Measurements from ENCODE around the gene MRI1.

The MRI1 gene

GRCh38 chr19:13764101-13764807 is at the start of gene MRI1:
Gene MRI1, plus strand, starts transcription at chr19:13764522. Its CDS starts 67 bp downstream, at chr19:13764589.
- peak; percentile 62 for ATAC-seq (replicated peaks; ENCODE audit: extremely low read depth, poor library complexity, severe bottlenecking)
- H3K36me3 Mint-ChIP-seq (ENCODE audit: insufficient read depth) = peaks cover 23% of the 10 kb centered on the region

GRCh38 chr19:13717194-13717643 is 47.1 kb upstream of the MRI1 start:
- Mint-ChIP-seq H3K27me3 (peaks cover 31% of the 10 kb centered on the region), H3K36me3 (ENCODE audit: insufficient read depth) (no peaks in the 10 kb centered on the region), H3K4me1 (no peaks in the 10 kb centered on the region), H3K9me3 (no peaks in the 10 kb centered on the region), H3K4me3 (no peak overlapping the region), H3K27ac (ENCODE audit: low read depth) (no peak overlapping the region)
- no peak for DNase-seq (ENCODE audit: low spot score in 2 of 2)
- no peak for ATAC-seq (replicated peaks; ENCODE audit: extremely low read depth, poor library complexity, severe bottlenecking)

More at GRCh38 chr19:13764101-13764807, at the start of gene MRI1:
- Mint-ChIP-seq H3K27ac (ENCODE audit: low read depth) (peak within 1 kb of the TSS; percentile 94), H3K4me1 (peaks cover 15% of the 10 kb centered on the region), H3K4me3 (peak within 1 kb of the TSS; percentile 88), H3K9me3 (no peaks in the 10 kb centered on the region), H3K27me3 (no peaks in the 10 kb centered on the region)
- peak in 1 of 2 donors; percentile 25 for DNase-seq (ENCODE audit: low spot score in 2 of 2)

DNA sequence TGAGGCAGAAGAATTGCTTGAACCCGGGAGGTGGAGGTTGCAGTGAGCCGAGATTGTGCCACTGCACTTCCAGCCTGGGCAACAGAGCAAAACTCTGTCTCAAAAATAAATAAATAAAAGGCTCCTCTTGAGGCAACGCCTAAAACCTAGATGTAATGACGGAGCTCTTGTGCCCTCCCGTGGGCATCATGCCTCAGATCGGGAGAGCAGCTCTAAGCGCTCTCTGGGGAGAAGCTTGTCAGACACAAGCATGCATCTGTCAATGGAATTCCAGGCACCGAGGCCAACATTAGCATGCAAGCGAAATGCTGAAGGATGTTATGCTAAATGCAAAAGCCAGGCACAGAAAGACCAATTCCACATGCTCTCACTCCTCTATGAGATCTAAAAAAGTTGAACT is 45.6 kb upstream of the MRI1 start:
- no peak overlapping the region for H3K4me3 Mint-ChIP-seq
- no peak for ATAC-seq (replicated peaks; ENCODE audit: extremely low read depth, poor library complexity, severe bottlenecking)
- no peaks in the 10 kb centered on the region for H3K4me1 Mint-ChIP-seq
- no peaks in the 10 kb centered on the region for H3K9me3 Mint-ChIP-seq
- DNase-seq (ENCODE audit: low spot score in 2 of 2) = no peak
- no peak overlapping the region for H3K27ac Mint-ChIP-seq (ENCODE audit: low read depth)
- peaks cover 31% of the 10 kb centered on the region for H3K27me3 Mint-ChIP-seq
- H3K36me3 Mint-ChIP-seq (ENCODE audit: insufficient read depth) = no peaks in the 10 kb centered on the region

DNA sequence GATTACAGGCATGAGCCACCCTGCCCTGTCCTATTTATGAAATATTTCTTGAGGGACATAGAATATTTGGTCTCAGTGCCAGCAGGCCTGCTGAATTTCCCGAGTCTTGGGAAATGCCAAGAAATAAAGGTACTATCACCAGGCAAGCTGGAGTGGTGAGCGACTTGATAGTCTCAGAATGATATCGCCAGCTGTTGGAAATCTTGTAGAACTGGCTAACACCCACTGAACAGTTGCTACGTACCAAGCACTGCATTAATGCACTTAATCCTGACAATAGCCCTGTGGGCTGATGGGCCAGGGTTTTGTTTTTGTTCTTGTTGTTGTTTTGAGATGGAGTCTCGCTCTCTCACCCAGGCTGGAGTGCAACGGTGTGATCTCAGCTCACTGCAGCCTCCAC is 42.2 kb upstream of the MRI1 start:
- H3K27ac Mint-ChIP-seq (ENCODE audit: low read depth) = no peak overlapping the region
- DNase-seq (ENCODE audit: low spot score in 2 of 2) (no peak), ATAC-seq (replicated peaks; ENCODE audit: extremely low read depth, poor library complexity, severe bottlenecking) (no peak)
- H3K36me3 Mint-ChIP-seq (ENCODE audit: insufficient read depth) = no peaks in the 10 kb centered on the region
- H3K4me3 Mint-ChIP-seq = no peak overlapping the region
- H3K4me1 Mint-ChIP-seq = no peaks in the 10 kb centered on the region
- no peaks in the 10 kb centered on the region for H3K9me3 Mint-ChIP-seq
- peaks cover 28% of the 10 kb centered on the region for H3K27me3 Mint-ChIP-seq

- ATAC-seq (replicated peaks; ENCODE audit: extremely low read depth, poor library complexity, severe bottlenecking) = no peak
- Mint-ChIP-seq H3K27ac (ENCODE audit: low read depth) (no peak overlapping the region), H3K4me3 (no peak overlapping the region), H3K27me3 (peaks cover 19% of the 10 kb centered on the region), H3K4me1 (no peaks in the 10 kb centered on the region), H3K9me3 (no peaks in the 10 kb centered on the region), H3K36me3 (ENCODE audit: insufficient read depth) (no peaks in the 10 kb centered on the region)
- no peak for DNase-seq (ENCODE audit: low spot score in 2 of 2)
Observed at GRCh38 chr19:13723206-13723605, 41.1 kb upstream of the MRI1 start.

GRCh38 chr19:13726323-13726722 is 38.0 kb upstream of the MRI1 start:
- H3K36me3 Mint-ChIP-seq (ENCODE audit: insufficient read depth) = no peaks in the 10 kb centered on the region
- no peak for DNase-seq (ENCODE audit: low spot score in 2 of 2)
- H3K4me1 Mint-ChIP-seq = peaks cover 9% of the 10 kb centered on the region
- no peak overlapping the region for H3K4me3 Mint-ChIP-seq
- peaks cover 10% of the 10 kb centered on the region for H3K27me3 Mint-ChIP-seq
- no peak for ATAC-seq (replicated peaks; ENCODE audit: extremely low read depth, poor library complexity, severe bottlenecking)
- H3K27ac Mint-ChIP-seq (ENCODE audit: low read depth) = no peak overlapping the region
- H3K9me3 Mint-ChIP-seq = no peaks in the 10 kb centered on the region

DNA sequence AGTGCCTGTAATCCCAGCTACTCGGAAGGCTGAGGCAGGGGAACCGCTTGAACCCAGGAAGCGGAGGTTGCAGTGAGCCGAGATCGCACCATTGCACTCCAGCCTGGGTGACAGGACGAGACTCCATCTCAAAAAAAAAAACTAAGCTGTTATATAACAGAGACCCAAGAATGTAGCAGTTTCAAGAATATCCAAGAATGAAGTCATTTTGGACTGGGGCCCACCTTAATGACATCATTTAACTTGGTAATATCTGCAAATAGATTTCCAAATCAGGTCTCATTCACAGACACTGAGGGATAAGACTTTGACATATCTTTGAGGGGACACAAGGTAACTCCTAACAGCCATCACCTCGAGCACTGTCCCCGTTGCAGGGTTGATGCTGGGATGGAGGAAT is 36.5 kb upstream of the MRI1 start:
- Mint-ChIP-seq H3K36me3 (ENCODE audit: insufficient read depth) (no peaks in the 10 kb centered on the region), H3K9me3 (no peaks in the 10 kb centered on the region), H3K4me1 (peaks cover 11% of the 10 kb centered on the region), H3K27ac (ENCODE audit: low read depth) (no peak overlapping the region), H3K4me3 (no peak overlapping the region), H3K27me3 (peaks cover 10% of the 10 kb centered on the region)
- DNase-seq (ENCODE audit: low spot score in 2 of 2) (no peak), ATAC-seq (replicated peaks; ENCODE audit: extremely low read depth, poor library complexity, severe bottlenecking) (no peak)

GRCh38 chr19:13729859-13730258 is 34.5 kb upstream of the MRI1 start:
- Mint-ChIP-seq H3K9me3 (no peaks in the 10 kb centered on the region), H3K27me3 (peaks cover 3% of the 10 kb centered on the region), H3K36me3 (ENCODE audit: insufficient read depth) (no peaks in the 10 kb centered on the region), H3K4me1 (peaks cover 11% of the 10 kb centered on the region), H3K4me3 (no peak overlapping the region), H3K27ac (ENCODE audit: low read depth) (no peak overlapping the region)
- DNase-seq (ENCODE audit: low spot score in 2 of 2) (no peak), ATAC-seq (replicated peaks; ENCODE audit: extremely low read depth, poor library complexity, severe bottlenecking) (no peak)

DNA sequence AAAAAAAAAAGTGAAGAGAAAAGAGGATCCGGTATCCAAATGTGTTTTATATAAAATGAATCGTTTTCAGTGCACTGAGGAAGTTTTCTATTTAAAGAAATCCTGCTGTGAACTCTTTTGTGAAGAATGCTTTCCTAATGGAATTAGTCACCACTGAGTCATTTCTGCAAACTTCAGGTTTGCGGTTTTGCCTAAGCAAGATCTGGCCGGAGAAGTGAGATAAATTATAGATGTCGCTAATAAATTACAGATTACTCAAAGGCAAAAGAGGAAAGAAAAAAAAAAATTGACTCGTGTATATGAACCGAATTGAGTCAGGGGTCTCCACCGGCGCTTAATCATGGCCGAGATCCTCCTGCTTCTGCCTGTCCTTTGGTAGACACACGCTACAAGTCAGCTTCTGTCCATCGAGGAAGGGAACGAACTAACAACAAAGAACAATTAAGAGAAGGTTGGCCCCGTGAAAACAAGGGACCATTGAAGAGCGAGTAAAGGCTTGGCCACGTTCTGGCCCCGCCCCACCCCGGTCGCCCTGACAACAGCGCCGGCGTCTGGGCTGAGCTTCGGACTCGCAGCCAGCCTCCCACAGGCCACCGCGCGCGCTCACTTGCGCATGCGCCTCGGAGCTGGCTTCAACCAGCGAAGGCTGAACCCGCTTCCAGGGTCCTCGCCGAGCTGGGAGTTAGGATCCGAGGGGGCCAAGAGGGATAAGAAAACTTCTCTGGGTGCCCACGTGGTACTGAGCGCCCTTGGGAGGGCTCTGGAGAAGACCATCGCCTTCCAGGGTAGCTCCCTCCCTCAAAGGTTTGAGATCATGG is 33.0 kb upstream of the MRI1 start:
- H3K4me3 Mint-ChIP-seq = peak overlapping the region; percentile 83
- H3K27me3 Mint-ChIP-seq = no peaks in the 10 kb centered on the region
- peak; percentile 100 for ATAC-seq (replicated peaks; ENCODE audit: extremely low read depth, poor library complexity, severe bottlenecking)

DNA sequence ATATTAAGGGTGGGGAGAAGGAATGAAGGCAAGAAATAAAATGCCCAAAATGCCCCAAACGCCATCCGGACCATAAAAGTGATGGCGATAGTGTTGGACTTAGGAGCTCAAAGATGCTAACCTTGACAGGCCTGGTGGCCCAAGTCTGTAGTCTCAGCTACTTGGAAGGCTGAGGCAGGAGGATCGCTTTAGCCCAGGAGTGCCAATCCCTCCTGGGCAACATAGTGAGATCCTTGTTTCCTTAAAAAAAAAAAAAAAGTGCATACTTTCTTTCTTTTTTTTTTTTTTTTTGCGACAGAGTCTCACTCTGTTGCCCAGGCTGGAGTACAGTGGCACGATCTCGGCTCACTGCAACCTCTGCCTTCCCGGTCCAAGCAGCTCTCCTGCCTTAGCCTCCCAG is 32.0 kb upstream of the MRI1 start:
- Mint-ChIP-seq H3K9me3 (no peaks in the 10 kb centered on the region), H3K4me1 (peaks cover 11% of the 10 kb centered on the region), H3K36me3 (ENCODE audit: insufficient read depth) (peaks cover 4% of the 10 kb centered on the region), H3K27ac (ENCODE audit: low read depth) (no peak overlapping the region), H3K4me3 (peak overlapping the region; percentile 83), H3K27me3 (no peaks in the 10 kb centered on the region)
- DNase-seq (ENCODE audit: low spot score in 2 of 2) (no peak), ATAC-seq (replicated peaks; ENCODE audit: extremely low read depth, poor library complexity, severe bottlenecking) (no peak)

More for the DNA sequence above, 33.0 kb upstream of the MRI1 start:
- Mint-ChIP-seq H3K9me3 (no peaks in the 10 kb centered on the region), H3K27ac (ENCODE audit: low read depth) (peak overlapping the region; percentile 90), H3K4me1 (peaks cover 11% of the 10 kb centered on the region), H3K36me3 (ENCODE audit: insufficient read depth) (peaks cover 2% of the 10 kb centered on the region)
- peak; percentile 89 to 90 for DNase-seq (ENCODE audit: low spot score in 2 of 2)

- Mint-ChIP-seq H3K27ac (ENCODE audit: low read depth) (no peak overlapping the region), H3K4me3 (no peak overlapping the region), H3K9me3 (no peaks in the 10 kb centered on the region), H3K27me3 (no peaks in the 10 kb centered on the region), H3K4me1 (peaks cover 11% of the 10 kb centered on the region), H3K36me3 (ENCODE audit: insufficient read depth) (peaks cover 4% of the 10 kb centered on the region)
- ATAC-seq (replicated peaks; ENCODE audit: extremely low read depth, poor library complexity, severe bottlenecking) = no peak
- no peak for DNase-seq (ENCODE audit: low spot score in 2 of 2)
Observed at GRCh38 chr19:13734751-13735150, 29.6 kb upstream of the MRI1 start.

DNA sequence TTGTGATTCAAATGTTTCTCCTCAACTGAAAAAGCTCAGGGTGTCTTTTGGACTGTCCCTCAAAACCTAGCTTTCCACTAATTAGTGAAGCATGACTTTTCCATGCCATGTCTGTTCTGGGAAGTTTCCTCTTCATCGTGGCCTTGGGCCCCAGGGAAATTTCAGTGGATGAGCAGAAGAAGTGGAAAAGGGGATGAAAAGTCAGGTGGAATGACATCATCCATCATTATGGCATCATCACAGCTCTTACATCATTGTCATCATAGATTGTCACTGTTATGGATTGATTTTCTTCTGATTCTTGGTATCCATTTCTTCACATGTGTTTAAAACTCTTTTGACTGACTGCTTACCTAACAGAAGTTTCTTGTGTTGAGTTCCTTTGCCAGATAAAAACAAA is 26.2 kb upstream of the MRI1 start:
- Mint-ChIP-seq H3K27ac (ENCODE audit: low read depth) (no peak overlapping the region), H3K9me3 (no peaks in the 10 kb centered on the region), H3K4me1 (no peaks in the 10 kb centered on the region), H3K4me3 (no peak overlapping the region), H3K27me3 (no peaks in the 10 kb centered on the region), H3K36me3 (ENCODE audit: insufficient read depth) (peaks cover 4% of the 10 kb centered on the region)
- DNase-seq (ENCODE audit: low spot score in 2 of 2) (no peak), ATAC-seq (replicated peaks; ENCODE audit: extremely low read depth, poor library complexity, severe bottlenecking) (no peak)

GRCh38 chr19:13741893-13742292 is 22.4 kb upstream of the MRI1 start:
- no peaks in the 10 kb centered on the region for H3K27me3 Mint-ChIP-seq

More at GRCh38 chr19:13741893-13742292, 22.4 kb upstream of the MRI1 start:
- DNase-seq (ENCODE audit: low spot score in 2 of 2) = no peak
- H3K9me3 Mint-ChIP-seq = no peaks in the 10 kb centered on the region
- no peak overlapping the region for H3K27ac Mint-ChIP-seq (ENCODE audit: low read depth)
- H3K4me3 Mint-ChIP-seq = no peak overlapping the region
- H3K36me3 Mint-ChIP-seq (ENCODE audit: insufficient read depth) = peaks cover 2% of the 10 kb centered on the region
- no peak for ATAC-seq (replicated peaks; ENCODE audit: extremely low read depth, poor library complexity, severe bottlenecking)
- H3K4me1 Mint-ChIP-seq = peaks cover 1% of the 10 kb centered on the region
